Measurements from ENCODE around the gene AFF1. TPM values are rescaled to one million over a fixed set of nuclear protein-coding genes. Genes with fewer than 3 reads are reported as not detected.
A peak's percentile ranks its signal among the peaks of the same experiment; 100 is the strongest.

AFF1 gene
- total RNA-seq, 2 experiments from 2014 or later = 47.3 to 57.8 TPM

DNA sequence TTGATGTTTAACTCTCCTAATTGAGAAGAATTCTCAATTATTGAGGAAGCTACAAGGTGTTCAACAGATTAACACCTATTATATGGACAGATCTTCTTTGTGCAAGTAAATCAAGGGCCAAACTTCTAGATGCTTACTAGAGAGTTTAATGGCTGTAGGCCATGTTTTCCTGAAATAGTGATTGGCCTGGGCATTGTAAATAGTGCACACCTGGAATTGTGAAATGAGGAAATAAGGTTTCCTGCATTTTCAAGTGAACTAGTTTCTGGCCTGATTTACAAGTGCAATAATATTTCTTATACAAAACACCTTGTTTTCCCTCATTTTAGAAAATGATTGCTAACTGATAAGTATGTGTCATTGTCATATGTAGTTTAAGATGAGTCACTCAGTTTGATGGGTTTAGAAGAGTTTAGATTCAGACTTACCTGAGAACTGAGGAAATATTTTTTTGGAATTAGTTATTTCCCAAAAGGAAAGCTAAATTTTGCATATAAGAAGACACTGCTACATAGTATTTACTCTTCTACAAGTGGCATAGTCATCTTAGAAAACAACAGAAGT, 21.2 kb downstream of the AFF1 start:
- ATAC-seq (peak; percentile 48), DNase-seq (no peak)
- POLR2A ChIA-PET = no interaction called here
- no peak overlapping the region for H3K4me3 Mint-ChIP-seq
- H3K27me3 Mint-ChIP-seq = no peaks in the 10 kb centered on the region
- H3K4me1 Mint-ChIP-seq = peaks cover 44% of the 10 kb centered on the region
- peak overlapping the region; percentile 35 for H3K27ac Mint-ChIP-seq
- H3K36me3 Mint-ChIP-seq (ENCODE audit: low read depth) = peaks cover 21% of the 10 kb centered on the region
- intact Hi-C loops (cut with DNase I, micrococcal nuclease) = no loop called here
- CTCF ChIA-PET = interaction anchor here (1.1 kb wide), 2 partner anchors 16 to 54 kb away, joined by 4 read pairs; no protein-coding TSS in a partner anchor
- no peaks in the 10 kb centered on the region for H3K9me3 Mint-ChIP-seq (ENCODE audit: low read depth)

GRCh38 chr4:86957215-86957614, 22.4 kb downstream of the AFF1 start:
- Mint-ChIP-seq H3K4me3 (no peak overlapping the region), H3K27ac (peak overlapping the region; percentile 40), H3K9me3 (ENCODE audit: low read depth) (no peaks in the 10 kb centered on the region), H3K4me1 (peaks cover 53% of the 10 kb centered on the region), H3K27me3 (no peaks in the 10 kb centered on the region), H3K36me3 (ENCODE audit: low read depth) (peaks cover 23% of the 10 kb centered on the region)
- DNase-seq (no peak), ATAC-seq (peak; percentile 83)
- intact Hi-C loops (cut with DNase I, micrococcal nuclease) = loop anchor here (1.0 kb wide), 2 partner anchors 18 to 49 kb away; no protein-coding TSS in a partner anchor
- ChIA-PET CTCF (interaction anchor here (1.1 kb wide), 1 partner anchor 52 kb away, joined by 4 read pairs; no protein-coding TSS in a partner anchor), POLR2A (no interaction called here)

- intact Hi-C loops (cut with DNase I, micrococcal nuclease) = no loop called here
- Mint-ChIP-seq H3K4me3 (no peak overlapping the region), H3K27me3 (no peaks in the 10 kb centered on the region), H3K9me3 (ENCODE audit: low read depth) (no peaks in the 10 kb centered on the region), H3K4me1 (peaks cover 62% of the 10 kb centered on the region), H3K36me3 (ENCODE audit: low read depth) (peaks cover 15% of the 10 kb centered on the region), H3K27ac (no peak overlapping the region)
- CTCF ChIA-PET = interaction anchor here (0.8 to 1.7 kb wide), 6 partner anchors 8 to 175 kb away, joined by 3 to 5 read pairs (median 3); no protein-coding TSS in a partner anchor
- DNase-seq = no peak
- POLR2A ChIA-PET = interaction anchor here (0.5 kb wide), 1 partner anchor 108 kb away, joined by 5 read pairs; no protein-coding TSS in a partner anchor
- no peak for ATAC-seq
Measured at GRCh38 chr4:86959588-86960500, 25.0 kb downstream of the AFF1 start.

DNA sequence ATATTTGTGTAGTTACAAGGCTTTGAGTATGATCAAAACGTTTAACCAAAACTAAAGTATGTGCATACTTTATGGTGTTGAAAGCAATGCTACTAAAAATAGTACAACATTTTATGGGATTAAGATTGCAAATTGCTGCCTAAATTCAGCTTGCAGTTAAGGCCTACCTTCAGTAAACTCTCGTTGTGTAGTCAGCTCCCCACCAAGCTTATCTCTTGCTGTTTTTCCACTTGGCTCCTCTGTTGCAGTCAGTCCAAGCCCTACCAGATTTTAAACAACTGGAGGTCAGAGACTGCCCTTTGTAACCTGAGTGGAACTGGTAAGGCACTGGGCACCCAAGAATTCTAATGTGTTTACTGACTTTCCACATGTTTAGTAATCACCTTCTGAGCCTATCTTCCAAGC, 25.7 kb downstream of the AFF1 start:
- ATAC-seq = no peak
- Mint-ChIP-seq H3K36me3 (ENCODE audit: low read depth) (peaks cover 12% of the 10 kb centered on the region), H3K9me3 (ENCODE audit: low read depth) (no peaks in the 10 kb centered on the region), H3K27ac (no peak overlapping the region), H3K4me3 (no peak overlapping the region), H3K27me3 (no peaks in the 10 kb centered on the region), H3K4me1 (peaks cover 56% of the 10 kb centered on the region)
- ChIA-PET POLR2A (interaction anchor here (0.9 kb wide), 1 partner anchor 26 kb away, joined by 3 read pairs; the partner anchor contains the start of gene AFF1), CTCF (interaction anchor here (0.8 to 1.7 kb wide), 6 partner anchors 9 to 93 kb away, joined by 3 to 5 read pairs (median 4); partner anchors contain the start of gene AFF1)
- intact Hi-C loops (cut with DNase I, micrococcal nuclease) = no loop called here
- no peak for DNase-seq

- ChIA-PET POLR2A (interaction anchor here (0.9 kb wide), 1 partner anchor 26 kb away, joined by 3 read pairs; the partner anchor contains the start of gene AFF1), CTCF (interaction anchor here (0.8 to 1.7 kb wide), 5 partner anchors 9 to 429 kb away, joined by 3 to 6 read pairs (median 4); partner anchors contain the start of gene AFF1)
- Mint-ChIP-seq H3K36me3 (ENCODE audit: low read depth) (peaks cover 12% of the 10 kb centered on the region), H3K4me1 (peaks cover 51% of the 10 kb centered on the region), H3K27ac (no peak overlapping the region), H3K9me3 (ENCODE audit: low read depth) (no peaks in the 10 kb centered on the region), H3K4me3 (no peak overlapping the region), H3K27me3 (no peaks in the 10 kb centered on the region)
- intact Hi-C loops (cut with DNase I, micrococcal nuclease) = no loop called here
- DNase-seq (no peak), ATAC-seq (no peak)
Measured at GRCh38 chr4:86961116-86961515, 26.3 kb downstream of the AFF1 start.

- Mint-ChIP-seq H3K27me3 (no peaks in the 10 kb centered on the region), H3K4me3 (no peak overlapping the region), H3K27ac (peak overlapping the region; percentile 63), H3K9me3 (ENCODE audit: low read depth) (no peaks in the 10 kb centered on the region), H3K36me3 (ENCODE audit: low read depth) (peaks cover 12% of the 10 kb centered on the region), H3K4me1 (peaks cover 44% of the 10 kb centered on the region)
- POLR2A ChIA-PET = no interaction called here
- intact Hi-C loops (cut with DNase I, micrococcal nuclease) = no loop called here
- CTCF ChIA-PET = interaction anchor here (0.6 to 0.9 kb wide), 3 partner anchors 92 to 687 kb away, joined by 3 to 6 read pairs (median 4); no protein-coding TSS in a partner anchor
- peak; percentile 58 for ATAC-seq
- DNase-seq = peak; percentile 27
Measured at GRCh38 chr4:86961605-86962295, 26.9 kb downstream of the AFF1 start.

DNA sequence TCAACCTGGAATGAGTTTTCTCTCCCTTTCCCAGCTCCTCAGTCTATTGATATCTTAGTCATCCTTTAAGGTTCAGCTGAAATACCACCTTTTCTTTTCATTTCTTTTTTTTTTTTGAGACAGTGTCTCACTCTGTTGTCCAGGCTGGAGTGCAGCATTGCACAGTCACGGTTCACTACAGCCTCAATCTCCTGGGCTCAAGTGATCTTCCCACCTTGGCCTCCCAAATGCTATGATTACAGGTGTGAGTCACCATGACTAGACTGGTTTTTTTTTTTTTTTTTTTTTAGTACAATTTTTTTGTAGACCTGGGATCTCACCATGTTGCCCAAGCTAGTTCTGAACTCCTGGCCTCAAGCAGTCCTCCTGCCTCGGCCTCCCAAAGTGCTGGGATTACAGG, 28.9 kb downstream of the AFF1 start:
- ATAC-seq (peak; percentile 60), DNase-seq (peak; percentile 15)
- no peaks in the 10 kb centered on the region for H3K27me3 Mint-ChIP-seq
- peaks cover 9% of the 10 kb centered on the region for H3K36me3 Mint-ChIP-seq (ENCODE audit: low read depth)
- intact Hi-C loops (cut with DNase I, micrococcal nuclease) = no loop called here
- peaks cover 32% of the 10 kb centered on the region for H3K4me1 Mint-ChIP-seq
- H3K27ac Mint-ChIP-seq = no peak overlapping the region
- H3K4me3 Mint-ChIP-seq = no peak overlapping the region
- ChIA-PET CTCF (interaction anchor here (1.3 kb wide), 1 partner anchor 15 kb away, joined by 5 read pairs; no protein-coding TSS in a partner anchor), POLR2A (no interaction called here)
- no peaks in the 10 kb centered on the region for H3K9me3 Mint-ChIP-seq (ENCODE audit: low read depth)

- Mint-ChIP-seq H3K4me1 (peaks cover 25% of the 10 kb centered on the region), H3K9me3 (ENCODE audit: low read depth) (no peaks in the 10 kb centered on the region), H3K36me3 (ENCODE audit: low read depth) (peaks cover 7% of the 10 kb centered on the region), H3K27me3 (no peaks in the 10 kb centered on the region), H3K27ac (no peak overlapping the region), H3K4me3 (no peak overlapping the region)
- intact Hi-C loops (cut with DNase I, micrococcal nuclease) = no loop called here
- ChIA-PET POLR2A (no interaction called here), CTCF (interaction anchor here (1.3 kb wide), 1 partner anchor 13 kb away, joined by 5 read pairs; no protein-coding TSS in a partner anchor)
- DNase-seq = no peak
- no peak for ATAC-seq
Measured at GRCh38 chr4:86965019-86965976, 30.5 kb downstream of the AFF1 start.

DNA sequence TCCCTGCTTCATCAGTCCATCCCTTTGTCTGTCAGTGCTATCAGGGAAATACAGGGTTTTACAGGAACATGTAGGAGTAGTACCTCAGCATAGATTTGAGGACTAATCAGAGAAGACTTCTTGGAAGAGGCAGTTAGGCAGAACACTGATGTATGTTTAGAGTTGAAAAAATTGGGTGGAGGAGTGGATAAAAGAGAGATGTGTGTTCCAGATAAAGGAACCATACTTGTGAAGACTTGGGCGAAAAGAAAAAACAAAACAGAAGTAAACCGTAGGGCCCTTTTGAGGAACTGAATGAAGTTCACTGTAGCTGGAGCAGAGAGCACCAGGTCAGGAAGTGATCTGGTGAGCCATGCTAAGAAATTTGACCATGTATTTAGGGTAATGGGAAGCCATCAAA, 32.3 kb downstream of the AFF1 start:
- H3K27ac Mint-ChIP-seq = no peak overlapping the region
- no peak overlapping the region for H3K4me3 Mint-ChIP-seq
- ChIA-PET POLR2A (no interaction called here), CTCF (interaction anchor here (0.6 to 1.1 kb wide), 2 partner anchors 11 to 14 kb away, joined by 3 read pairs; no protein-coding TSS in a partner anchor)
- no peaks in the 10 kb centered on the region for H3K36me3 Mint-ChIP-seq (ENCODE audit: low read depth)
- no peaks in the 10 kb centered on the region for H3K9me3 Mint-ChIP-seq (ENCODE audit: low read depth)
- no peak for DNase-seq
- H3K4me1 Mint-ChIP-seq = peaks cover 24% of the 10 kb centered on the region
- no peak for ATAC-seq
- no peaks in the 10 kb centered on the region for H3K27me3 Mint-ChIP-seq
- intact Hi-C loops (cut with DNase I, micrococcal nuclease) = no loop called here

- DNase-seq = no peak
- no peaks in the 10 kb centered on the region for H3K27me3 Mint-ChIP-seq
- H3K36me3 Mint-ChIP-seq (ENCODE audit: low read depth) = no peaks in the 10 kb centered on the region
- ChIA-PET POLR2A (no interaction called here), CTCF (interaction anchor here (0.6 to 1.3 kb wide), 2 partner anchors 10 to 30 kb away, joined by 3 to 4 read pairs; no protein-coding TSS in a partner anchor)
- H3K4me1 Mint-ChIP-seq = peaks cover 22% of the 10 kb centered on the region
- no peak overlapping the region for H3K27ac Mint-ChIP-seq
- H3K4me3 Mint-ChIP-seq = no peak overlapping the region
- intact Hi-C loops (cut with DNase I, micrococcal nuclease) = no loop called here
- no peaks in the 10 kb centered on the region for H3K9me3 Mint-ChIP-seq (ENCODE audit: low read depth)
- no peak for ATAC-seq
Measured at GRCh38 chr4:86967798-86968197, 33.0 kb downstream of the AFF1 start.
